HUES6 (cell line): ENCODE data around the gene OR3A3.
"Not testable (repeated sequence)": the region's sequence is repeated elsewhere in the genome, so short reads cannot be mapped to it uniquely, and the experiment has no call there.

Source experiments
- H3K27ac ChIP-seq: 2 replicates; pipeline ENCODE4 v1.7.0; 2013; ENCODE audit warnings: low read depth, mild to moderate bottlenecking, low read length, inconsistent platforms
- H3K27me3 ChIP-seq: 2 replicates; pipeline ENCODE4 v1.6.1; 2013; ENCODE audit warnings: low read length; ENCODE audit not compliant: control insufficient read depth, insufficient read depth
- H3K36me3 ChIP-seq: 2 replicates; pipeline ENCODE4 v1.6.1; 2013; ENCODE audit warnings: low read length; ENCODE audit not compliant: control insufficient read depth, insufficient read depth
- H3K4me1 ChIP-seq: 2 replicates; pipeline ENCODE4 v1.6.1; 2013; ENCODE audit warnings: low read length; ENCODE audit not compliant: control insufficient read depth, insufficient read depth
- H3K4me3 ChIP-seq: 2 replicates; pipeline ENCODE4 v1.5.1; 2013; ENCODE audit warnings: low read depth, low read length
- H3K9ac ChIP-seq: one replicate; pipeline ENCODE4 v1.6.1; 2013; ENCODE audit warnings: mild to moderate bottlenecking, low read length
- H3K9me3 ChIP-seq: 2 replicates; pipeline ENCODE4 v1.6.1; 2013; ENCODE audit warnings: low read depth, low read length; ENCODE audit not compliant: control insufficient read depth, insufficient read depth

Gene OR3A3

DNA sequence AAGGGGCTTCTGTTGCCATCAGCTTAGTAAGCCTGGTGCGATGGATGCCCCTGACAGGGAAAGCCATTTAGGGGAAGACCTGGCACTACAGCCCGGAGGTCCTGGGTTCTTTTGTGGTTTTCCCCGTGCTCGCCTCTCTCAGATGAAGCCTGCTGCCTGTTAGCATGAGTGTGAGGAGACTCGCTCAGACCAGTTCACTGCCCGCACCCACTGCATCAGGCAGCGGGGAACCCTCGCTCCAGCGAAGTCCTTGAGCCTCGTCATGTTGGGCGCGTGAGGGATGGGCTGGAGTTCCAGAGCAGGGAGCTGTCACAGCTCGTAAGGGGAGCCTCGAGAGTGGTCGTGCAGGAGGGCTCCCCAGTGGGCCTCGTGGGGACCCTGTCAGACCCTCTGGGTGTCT is 1.0 kb downstream of the OR3A3 start:
- H3K9ac ChIP-seq, H3K36me3 ChIP-seq, H3K4me1 ChIP-seq, H3K27me3 ChIP-seq, H3K9me3 ChIP-seq, H3K4me3 ChIP-seq, H3K27ac ChIP-seq: not testable (repeated sequence)

DNA sequence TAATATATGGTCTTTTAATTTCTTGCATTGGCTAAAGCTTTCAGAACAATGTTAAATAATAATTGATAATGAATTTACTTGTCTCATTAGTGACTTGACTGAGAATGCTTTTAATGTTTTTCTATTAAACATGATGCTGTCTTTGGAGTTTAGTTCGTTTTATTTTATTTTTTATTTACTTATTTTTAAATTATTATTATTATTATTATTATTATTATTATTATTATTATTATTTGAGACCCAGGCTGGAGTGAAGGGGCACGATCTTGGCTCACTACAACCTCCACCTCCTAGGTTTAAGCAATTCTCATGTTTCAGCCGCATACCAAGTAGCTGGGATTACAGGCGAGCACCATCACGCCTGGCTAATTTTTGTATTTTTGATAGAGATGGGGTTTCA is 4.4 kb downstream of the OR3A3 start:
- Histone ChIP-seq H3K9me3 (no peaks in the 10 kb centered on the region), H3K27ac (no peak overlapping the region), H3K4me1 (no peaks in the 10 kb centered on the region), H3K4me3 (no peak overlapping the region), H3K36me3 (no peaks in the 10 kb centered on the region), H3K9ac (no peak overlapping the region), H3K27me3 (no peaks in the 10 kb centered on the region)

DNA sequence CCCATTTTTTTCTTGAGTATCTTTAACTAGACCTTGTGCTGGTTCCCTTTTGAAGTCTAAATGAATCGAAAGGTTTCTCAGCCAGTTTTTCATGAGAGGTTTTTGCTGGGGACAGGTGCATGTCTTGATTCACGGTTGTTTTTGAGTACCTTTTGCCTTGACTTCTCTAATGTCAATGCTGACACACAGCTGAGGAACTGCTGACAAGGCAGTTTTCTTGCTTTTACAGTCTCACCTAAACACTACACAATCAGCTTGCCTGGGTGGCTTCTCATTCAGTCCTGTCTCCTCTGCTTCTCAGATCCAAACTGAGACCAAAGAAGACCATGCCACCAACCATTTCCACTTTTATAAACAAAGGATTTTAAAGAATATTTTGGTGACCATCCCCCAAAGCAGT is 7.1 kb downstream of the OR3A3 start:
- H3K36me3 ChIP-seq, result no peaks in the 10 kb centered on the region
- no peak overlapping the region for H3K9ac ChIP-seq
- H3K4me1 ChIP-seq, result no peaks in the 10 kb centered on the region
- H3K4me3 ChIP-seq, result no peak overlapping the region
- H3K27me3 ChIP-seq, result 0 out of 2 replicates have a peak, but pooled peaks cover 4% of the 10 kb centered on the region
- no peaks in the 10 kb centered on the region for H3K9me3 ChIP-seq
- H3K27ac ChIP-seq, result no peak overlapping the region

DNA sequence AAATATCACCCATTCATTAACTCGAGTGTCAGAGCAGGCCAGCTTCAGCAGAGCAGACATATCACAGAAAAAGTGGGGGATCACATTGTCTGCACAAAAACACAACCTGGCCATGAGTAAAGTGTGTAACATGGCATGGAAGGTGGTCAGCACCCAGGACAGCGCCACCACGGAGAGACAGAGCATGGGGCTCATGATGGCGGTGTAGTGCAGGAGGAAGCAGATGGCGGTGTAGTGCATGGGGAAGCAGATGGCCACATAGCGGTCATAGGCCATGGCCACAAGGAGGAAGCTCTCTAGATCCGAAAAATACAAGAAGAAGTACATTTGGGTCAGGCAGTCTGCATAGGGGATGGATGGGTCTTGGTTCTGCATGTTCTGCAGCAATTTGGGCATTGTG is 22.0 kb downstream of the OR3A3 start:
- H3K36me3 ChIP-seq, H3K4me1 ChIP-seq, H3K4me3 ChIP-seq, H3K9ac ChIP-seq, H3K27me3 ChIP-seq, H3K27ac ChIP-seq, H3K9me3 ChIP-seq: not testable (repeated sequence)

DNA sequence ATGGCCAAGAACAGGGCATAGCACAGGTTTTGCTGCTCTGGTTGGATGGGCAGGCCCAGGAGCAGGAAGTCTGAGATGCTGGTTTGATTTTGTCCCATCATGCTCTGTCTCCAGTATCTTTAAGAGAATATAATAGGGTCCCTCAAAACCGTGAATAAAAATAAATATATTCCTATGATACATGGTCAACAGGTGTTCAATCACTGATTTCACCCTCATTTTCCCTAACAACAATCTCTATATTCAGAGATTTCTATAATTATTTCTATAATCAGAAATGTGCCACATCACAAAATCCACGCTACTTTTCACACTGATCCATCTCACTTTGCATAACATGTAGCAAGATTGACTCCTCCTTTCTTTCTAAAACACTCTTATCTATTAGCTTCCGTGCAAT is 22.6 kb downstream of the OR3A3 start, which contains the start of gene OR1E2:
OR1E2 (minus strand) TSS at position 101 of the 400 bp plus-strand sequence; CDS start at position 101, 0 bp downstream.
- H3K4me1 ChIP-seq, result no peaks in the 10 kb centered on the region; the same call in 1 of the 2 replicates

DNA sequence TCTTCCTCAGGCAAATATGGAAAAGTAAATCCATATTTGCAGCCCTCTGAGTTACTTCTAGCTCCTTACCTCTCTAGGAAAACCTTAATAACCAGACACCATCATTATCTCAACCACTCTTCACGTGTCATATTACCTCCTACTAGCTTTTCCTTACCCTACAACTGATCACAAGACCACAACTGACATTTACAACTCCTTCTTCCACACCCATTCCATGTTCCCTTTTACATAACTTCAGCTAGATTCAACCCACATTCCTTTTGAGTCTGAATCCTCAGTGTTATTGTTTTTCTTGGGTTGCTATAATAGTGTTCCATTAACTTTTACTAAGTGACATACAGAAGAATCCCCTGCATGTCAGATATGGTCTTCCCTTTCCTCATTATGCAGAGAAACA is 27.2 kb downstream of the OR3A3 start:
- Histone ChIP-seq H3K9ac (no peak overlapping the region), H3K4me3 (no peak overlapping the region), H3K27ac (no peak overlapping the region), H3K27me3 (no peaks in the 10 kb centered on the region), H3K4me1 (no peaks in the 10 kb centered on the region; the same call in 1 of the 2 replicates), H3K9me3 (no peaks in the 10 kb centered on the region), H3K36me3 (no peaks in the 10 kb centered on the region)

More for the DNA sequence above, 22.6 kb downstream of the OR3A3 start, which contains the start of gene OR1E2:
- no peak within 1 kb of the TSS for H3K9ac ChIP-seq
- no peak within 1 kb of the TSS for H3K4me3 ChIP-seq
- H3K36me3 ChIP-seq, result no peaks in the 10 kb centered on the region
- no peak within 1 kb of the TSS for H3K27ac ChIP-seq
- H3K27me3 ChIP-seq, result no peaks in the 10 kb centered on the region
- H3K9me3 ChIP-seq, result no peaks in the 10 kb centered on the region

DNA sequence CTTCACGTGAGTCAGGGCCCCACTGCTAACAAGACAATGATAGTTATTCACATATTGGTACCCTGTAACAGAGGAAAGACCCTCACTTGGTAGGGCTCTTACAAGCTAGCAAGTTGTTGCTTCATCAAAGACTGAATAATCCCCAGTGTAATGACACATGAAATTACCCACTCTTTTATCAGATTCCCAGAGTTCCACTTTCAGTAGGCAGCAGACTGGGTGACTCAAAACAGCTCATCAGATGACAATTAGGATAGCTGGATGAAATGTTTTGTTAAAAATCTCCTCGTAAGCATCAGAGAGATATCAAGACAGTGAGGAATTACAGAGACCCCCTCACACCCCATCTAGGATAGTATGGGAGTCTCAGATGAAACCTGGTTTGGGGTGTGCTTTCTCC is 29.3 kb downstream of the OR3A3 start:
- Histone ChIP-seq H3K4me1 (no peaks in the 10 kb centered on the region; the same call in 1 of the 2 replicates), H3K9me3 (no peaks in the 10 kb centered on the region), H3K4me3 (no peak overlapping the region), H3K27ac (no peak overlapping the region), H3K27me3 (no peaks in the 10 kb centered on the region), H3K36me3 (no peaks in the 10 kb centered on the region), H3K9ac (no peak overlapping the region)

DNA sequence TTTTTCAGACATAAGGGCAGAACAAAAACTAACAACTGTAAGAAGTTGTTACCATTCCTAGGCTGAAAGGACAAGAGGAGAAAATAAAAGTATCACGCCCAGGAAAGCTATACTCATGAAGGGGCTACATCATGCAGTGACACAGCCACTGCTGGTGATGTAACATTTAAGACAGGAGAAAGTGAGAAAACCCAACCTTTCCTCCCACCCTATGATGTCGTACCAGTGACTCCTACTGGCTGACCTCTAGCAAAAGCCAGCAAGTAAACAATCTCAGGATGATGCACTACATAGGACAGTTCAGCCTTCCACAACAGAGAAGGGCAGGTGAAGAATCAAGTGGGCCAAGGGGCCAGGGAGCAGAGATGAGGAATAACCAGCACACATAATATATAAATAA is 36.5 kb downstream of the OR3A3 start:
- Histone ChIP-seq H3K4me3 (no peak overlapping the region), H3K9ac (no peak overlapping the region), H3K27me3 (no peaks in the 10 kb centered on the region), H3K4me1 (no peaks in the 10 kb centered on the region), H3K36me3 (no peaks in the 10 kb centered on the region), H3K27ac (no peak overlapping the region), H3K9me3 (no peaks in the 10 kb centered on the region; the same call in 1 of the 2 replicates)

DNA sequence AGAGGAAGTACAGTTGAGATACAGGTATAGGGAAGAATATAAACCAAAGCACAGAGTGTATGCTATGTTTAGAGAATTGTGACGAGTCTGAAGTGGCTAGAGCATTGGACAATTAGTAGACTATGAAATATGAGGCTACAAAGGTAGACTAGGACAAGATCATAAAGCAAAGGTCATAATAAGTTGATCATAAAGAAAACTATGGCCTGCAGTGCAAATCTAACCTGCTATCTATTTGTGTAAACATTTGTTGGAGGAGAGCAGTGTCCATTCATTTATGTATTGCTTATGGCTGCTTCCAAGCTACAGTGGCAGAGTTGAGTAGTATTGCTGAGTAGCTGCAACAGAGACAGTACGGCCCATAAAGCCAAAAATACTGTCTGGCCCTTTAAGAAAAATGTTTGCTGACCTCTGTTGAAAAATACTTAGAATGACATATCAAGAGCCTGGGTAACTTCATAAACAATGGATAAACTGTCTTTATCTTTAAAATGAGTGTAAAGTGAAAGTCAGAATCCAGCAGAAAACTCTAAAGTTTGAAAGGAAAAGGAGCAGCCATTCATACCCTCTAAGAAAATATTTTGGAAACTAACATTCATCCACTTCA is 37.0 kb downstream of the OR3A3 start:
- Histone ChIP-seq H3K27ac (no peak overlapping the region), H3K4me3 (no peak overlapping the region), H3K27me3 (no peaks in the 10 kb centered on the region), H3K9ac (no peak overlapping the region), H3K4me1 (no peaks in the 10 kb centered on the region), H3K9me3 (no peaks in the 10 kb centered on the region; the same call in 1 of the 2 replicates), H3K36me3 (no peaks in the 10 kb centered on the region)

DNA sequence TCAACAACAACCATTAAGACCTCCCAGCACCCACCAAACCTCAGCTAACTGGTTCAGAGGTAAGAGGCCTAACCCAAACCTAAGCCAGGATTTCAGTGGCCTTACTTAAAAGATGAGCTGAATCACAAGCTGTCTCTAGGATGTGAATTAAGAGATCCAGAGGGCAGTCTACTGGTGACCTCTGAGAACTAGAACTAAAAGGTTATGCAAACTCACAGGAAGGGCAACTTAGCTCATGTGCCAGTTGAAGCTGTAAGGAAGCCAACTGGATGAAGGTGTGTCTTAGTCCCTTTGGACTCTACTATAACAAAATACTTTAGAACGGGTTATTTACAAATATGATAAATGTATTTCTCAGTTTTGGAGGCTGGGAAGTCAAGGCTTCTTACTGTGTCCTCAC is 55.2 kb downstream of the OR3A3 start:
- not testable (repeated sequence) for H3K27ac ChIP-seq, H3K9me3 ChIP-seq, H3K36me3 ChIP-seq, H3K27me3 ChIP-seq, H3K4me1 ChIP-seq, H3K9ac ChIP-seq, H3K4me3 ChIP-seq

DNA sequence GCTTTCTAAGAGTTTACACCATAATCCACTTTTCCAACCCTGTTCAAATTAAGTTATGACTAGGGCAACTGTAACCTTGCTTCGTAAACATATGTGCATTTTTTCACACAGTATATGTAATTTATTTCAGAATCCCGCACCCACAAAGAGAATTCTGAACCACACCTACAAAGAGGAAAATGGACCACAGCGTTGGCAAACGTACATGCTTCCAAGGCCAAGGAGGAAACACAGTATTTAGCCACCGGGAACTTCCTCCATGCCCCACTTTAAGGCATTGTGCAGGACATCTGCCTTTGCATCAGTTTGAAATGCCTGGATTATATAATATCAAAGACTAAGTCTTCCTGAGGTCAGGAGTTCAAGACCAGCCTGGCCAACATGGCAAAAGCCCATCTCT is 58.4 kb downstream of the OR3A3 start:
- H3K9ac ChIP-seq, result no peak overlapping the region
- H3K4me1 ChIP-seq, result no peaks in the 10 kb centered on the region
- no peaks in the 10 kb centered on the region for H3K36me3 ChIP-seq
- no peaks in the 10 kb centered on the region for H3K9me3 ChIP-seq
- no peaks in the 10 kb centered on the region for H3K27me3 ChIP-seq
- H3K27ac ChIP-seq, result no peak overlapping the region
- no peak overlapping the region for H3K4me3 ChIP-seq

DNA sequence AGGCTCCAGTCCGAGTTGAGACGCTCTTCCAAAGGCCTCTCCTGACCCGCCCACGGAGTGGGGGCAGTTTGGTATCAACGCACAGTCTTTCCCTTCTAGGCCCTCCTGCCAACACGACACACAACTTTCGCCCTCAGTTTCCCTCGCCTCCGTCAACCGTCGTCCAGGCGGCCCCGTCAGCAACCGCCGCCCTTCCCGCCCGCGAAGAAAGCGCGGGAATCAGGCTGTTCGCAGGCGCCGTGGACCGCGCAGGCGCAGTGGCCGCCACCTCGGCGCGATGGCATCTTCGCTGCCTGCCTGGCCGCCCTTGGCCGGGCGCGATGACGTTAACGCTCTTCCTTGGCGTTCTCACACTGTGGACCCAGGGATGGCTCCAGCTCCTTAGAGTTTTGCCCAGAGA is 60.4 kb downstream of the OR3A3 start, which contains the start of gene SPATA22:
SPATA22 (minus strand) TSS at position 221 of the 400 bp plus-strand sequence. CDS start 2,494 bp downstream, outside the sequence.
- Histone ChIP-seq H3K9ac (no peak within 1 kb of the TSS), H3K36me3 (no peaks in the 10 kb centered on the region), H3K4me3 (no peak within 1 kb of the TSS), H3K4me1 (peaks cover 9% of the 10 kb centered on the region), H3K9me3 (no peaks in the 10 kb centered on the region), H3K27me3 (no peaks in the 10 kb centered on the region), H3K27ac (no peak within 1 kb of the TSS)
